K562 (cell line): ENCODE data around the gene CYB5RL. TPM values are rescaled to one million over a fixed set of nuclear protein-coding genes. Genes with fewer than 3 reads are reported as not detected.
A peak's percentile ranks its signal among the peaks of the same experiment; 100 is the strongest.

Experiments used
- CC2D1A ChIP-seq: fragments of 450-650 bp; IDR thresholded peaks from 2 replicates; pipeline ENCODE4 v1.6.1; 2017; ENCODE audit warnings: mild to moderate bottlenecking
- CCAR2 ChIP-seq: fragments of 200-400 bp; formaldehyde crosslinking; IDR thresholded peaks from 2 replicates; pipeline ENCODE4 v1.6.1; 2017; ENCODE audit warnings: mild to moderate bottlenecking, low read depth, low read length
- CEBPG ChIP-seq, 3 experiments: fragments of 200-800 bp in 1 of 3; sonication (Bioruptor generic) in 1 of 3; sonication (generic) in 1 of 3; formaldehyde crosslinking in 1 of 3; IDR thresholded peaks in 2 of 3; conservative IDR thresholded peaks in 1 of 3; 2 replicates each; pipeline versions ENCODE4 v1.6.1 to v1.8.0; 2016 to 2022; ENCODE audit warnings: missing compliant biosample characterization in 2 of 3, missing genetic modification characterization in 2 of 3, mild to moderate bottlenecking in 1 of 3, missing genetic modification reagents in 1 of 3
- FUS ChIP-seq: fragments of 200-400 bp; formaldehyde crosslinking; optimal IDR thresholded peaks from 2 replicates; pipeline ENCODE3; 2017; ENCODE audit warnings: low read depth, low read length
- GTF2A2 ChIP-seq: IDR thresholded peaks from 2 replicates; pipeline ENCODE4 v1.6.1; 2016; ENCODE audit warnings: mild to moderate bottlenecking, missing genetic modification characterization, missing compliant biosample characterization
- NFATC3 ChIP-seq: fragments of 450-650 bp; IDR thresholded peaks from 2 replicates; pipeline ENCODE4 v1.6.1; 2017; ENCODE audit warnings: mild to moderate bottlenecking
- SMAD4 ChIP-seq: fragments of 250-450 bp; sonication (Bioruptor Pico); conservative IDR thresholded peaks from 2 replicates; pipeline ENCODE4 v1.8.0; 2021; ENCODE audit warnings: inconsistent platforms, mild to moderate bottlenecking, moderate library complexity
- TCF3 ChIP-seq: sonication (generic); formaldehyde crosslinking; IDR thresholded peaks from 2 replicates; pipeline ENCODE4 v1.4.0; 2020; ENCODE audit warnings: mild to moderate bottlenecking, missing genetic modification reagents
- ZNF165 ChIP-seq: fragments of 250-450 bp; sonication (Bioruptor Pico); IDR thresholded peaks from 2 replicates; pipeline ENCODE4 v1.4.0; 2020; ENCODE audit warnings: borderline replicate concordance
- ZNF766 ChIP-seq: fragments of 200-800 bp; sonication (Bioruptor generic); conservative IDR thresholded peaks from 2 replicates; pipeline ENCODE4 v1.6.1; 2016; ENCODE audit warnings: missing genetic modification characterization, missing compliant biosample characterization
- polyA plus RNA-seq, 8 experiments: library from polyadenylated mRNA; depleted of rRNA in 4 of 8; stranded (reverse) in 5 of 8; unstranded in 3 of 8; fragments of >200 nt; fragmentation: Nextera tagmentation in 2 of 8; fragmentation: Illumina TruSeq in 1 of 8; extraction: Ambion mirVana in 2 of 8; extraction: Trizol in 1 of 8; gene quantifications; 2 replicates each; pipeline versions ENCODE4 v1.2.1 to v1.2.3, GENCODE V29; 2011 to 2014; ENCODE audit warnings: inconsistent platforms in 1 of 8, missing spikeins in 1 of 8
- total RNA-seq, 7 experiments: library from RNA; depleted of rRNA in 6 of 7; stranded (reverse); fragments of >200 nt in 6 of 7; fragmentation: Illumina TruSeq in 2 of 7; extraction: Trizol in 2 of 7; gene quantifications; 2 replicates each; pipeline versions ENCODE4 v1.2.1 to v1.2.3, GENCODE V29; 2011 to 2021; ENCODE audit warnings: low replicate concordance in 1 of 7
- TF ChIP-seq, protein P1 (sequence below): IDR thresholded peaks from 2 replicates; pipeline ENCODE4 v1.6.1; 2012; ENCODE audit warnings: low read depth, low read length, improper control_type of control experiment, borderline replicate concordance
- TF ChIP-seq, protein P2 (sequence below): fragments of 250-450 bp; sonication (Bioruptor Pico); IDR thresholded peaks from 2 replicates; pipeline ENCODE4 v1.6.1; 2021; ENCODE audit warnings: mild to moderate bottlenecking
- TF ChIP-seq, protein P3 (sequence below), 2 experiments: fragments of 250-450 bp in 1 of 2; fragments of 450-650 bp in 1 of 2; sonication (Bioruptor Pico) in 1 of 2; IDR thresholded peaks; 2 replicates each; pipeline versions ENCODE4 v1.6.1 to v1.8.0; 2016 to 2021; ENCODE audit warnings: mild to moderate bottlenecking in 2 of 2, moderate library complexity in 2 of 2, missing compliant biosample characterization in 1 of 2, missing genetic modification characterization in 1 of 2
- TF ChIP-seq, protein P4 (sequence below): fragments of 450-650 bp; IDR thresholded peaks from 2 replicates; pipeline ENCODE4 v1.7.0; 2016; ENCODE audit warnings: borderline replicate concordance

Gene CYB5RL
- total and polyA plus RNA-seq, 9 of the 15 experiments (the other 6 are each of a cell fraction or from before 2014, with no cell fraction given), result 7.9 to 18.0 (median 11.2) TPM

DNA sequence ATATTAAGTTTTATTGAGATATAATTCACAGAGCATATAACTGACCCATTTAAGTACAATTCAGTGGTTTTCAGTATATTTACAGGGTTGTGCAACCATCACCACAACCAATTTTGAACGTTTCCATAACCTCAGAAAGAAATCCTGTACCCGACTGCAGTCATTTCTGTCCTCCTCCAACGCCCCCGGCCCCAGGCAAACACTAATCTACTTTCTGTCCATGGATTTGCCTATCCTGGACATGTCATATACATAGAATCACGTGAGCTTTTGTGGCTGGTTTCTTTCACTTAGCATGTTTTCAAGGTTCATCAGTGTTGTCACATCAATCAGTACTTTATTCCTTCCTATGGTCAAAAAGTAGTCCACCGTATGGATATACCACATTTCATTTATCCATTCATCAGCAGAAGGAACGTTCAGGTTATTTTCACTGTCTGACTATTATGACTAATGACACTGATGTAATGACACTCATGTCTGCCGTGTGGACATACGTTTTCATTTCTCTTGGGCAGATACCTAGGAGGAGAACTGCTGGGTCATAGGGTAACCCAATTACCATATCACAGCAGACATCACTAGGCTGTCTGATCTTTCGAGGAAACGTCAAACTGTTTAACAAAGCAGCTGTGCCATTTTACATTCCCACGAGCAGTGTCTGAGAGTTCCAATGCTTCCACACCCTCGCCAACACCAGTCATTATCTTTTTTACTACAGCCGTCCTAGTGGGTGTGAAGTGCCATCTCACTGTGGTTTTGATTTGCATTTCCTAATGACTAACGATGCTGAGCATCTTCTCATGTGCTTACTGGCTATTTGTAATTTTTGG lies 30.9 kb upstream of the CYB5RL start (continued):
- TF ChIP-seq, protein P1, sequence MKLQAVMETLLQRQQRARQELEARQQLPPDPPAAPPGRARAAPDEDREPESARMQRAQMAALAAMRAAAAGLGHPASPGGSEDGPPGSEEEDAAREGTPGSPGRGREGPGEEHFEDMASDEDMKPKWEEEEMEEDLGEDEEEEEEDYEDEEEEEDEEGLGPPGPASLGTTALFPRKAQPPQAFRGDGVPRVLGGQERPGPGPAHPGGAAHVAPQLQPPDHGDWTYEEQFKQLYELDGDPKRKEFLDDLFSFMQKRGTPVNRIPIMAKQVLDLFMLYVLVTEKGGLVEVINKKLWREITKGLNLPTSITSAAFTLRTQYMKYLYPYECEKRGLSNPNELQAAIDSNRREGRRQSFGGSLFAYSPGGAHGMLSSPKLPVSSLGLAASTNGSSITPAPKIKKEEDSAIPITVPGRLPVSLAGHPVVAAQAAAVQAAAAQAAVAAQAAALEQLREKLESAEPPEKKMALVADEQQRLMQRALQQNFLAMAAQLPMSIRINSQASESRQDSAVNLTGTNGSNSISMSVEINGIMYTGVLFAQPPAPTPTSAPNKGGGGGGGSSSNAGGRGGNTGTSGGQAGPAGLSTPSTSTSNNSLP, result no peak
- TF ChIP-seq SMAD4 (CRISPR knock-in tag), result 0 out of 2 replicates have a peak, but pooled peaks have one; percentile 19
- TF ChIP-seq, protein P2, sequence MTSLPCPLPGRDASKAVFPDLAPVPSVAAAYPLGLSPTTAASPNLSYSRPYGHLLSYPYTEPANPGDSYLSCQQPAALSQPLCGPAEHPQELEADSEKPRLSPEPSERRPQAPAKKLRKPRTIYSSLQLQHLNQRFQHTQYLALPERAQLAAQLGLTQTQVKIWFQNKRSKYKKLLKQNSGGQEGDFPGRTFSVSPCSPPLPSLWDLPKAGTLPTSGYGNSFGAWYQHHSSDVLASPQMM (CRISPR knock-in tag), result no peak
- TF ChIP-seq CEBPG (CRISPR knock-in tag; IDR thresholded peaks at IDR 0.05), result no peak
- TF ChIP-seq CEBPG (tag; conservative IDR thresholded peaks at IDR 0.05 in 1 of 2, IDR thresholded peaks at IDR 0.05 in 1 of 2), result peak in 1 of 2 experiments; percentile 37; a peak in 2 of 4 replicates
- no peak for TF ChIP-seq NFATC3
- TF ChIP-seq, protein P3, sequence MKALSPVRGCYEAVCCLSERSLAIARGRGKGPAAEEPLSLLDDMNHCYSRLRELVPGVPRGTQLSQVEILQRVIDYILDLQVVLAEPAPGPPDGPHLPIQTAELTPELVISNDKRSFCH (CRISPR knock-in tag; IDR thresholded peaks at IDR 0.05), result no peak
- TF ChIP-seq, protein P3 (tag; IDR thresholded peaks at IDR 0.05), result no peak
- no peak for TF ChIP-seq CC2D1A
- no peak for TF ChIP-seq ZNF165
- no peak for TF ChIP-seq TCF3 (CRISPR knock-in tag)
- 0 out of 2 replicates have a peak, but pooled peaks have one; percentile 13 for TF ChIP-seq ZNF766
- no peak for TF ChIP-seq FUS
- TF ChIP-seq, protein P4, sequence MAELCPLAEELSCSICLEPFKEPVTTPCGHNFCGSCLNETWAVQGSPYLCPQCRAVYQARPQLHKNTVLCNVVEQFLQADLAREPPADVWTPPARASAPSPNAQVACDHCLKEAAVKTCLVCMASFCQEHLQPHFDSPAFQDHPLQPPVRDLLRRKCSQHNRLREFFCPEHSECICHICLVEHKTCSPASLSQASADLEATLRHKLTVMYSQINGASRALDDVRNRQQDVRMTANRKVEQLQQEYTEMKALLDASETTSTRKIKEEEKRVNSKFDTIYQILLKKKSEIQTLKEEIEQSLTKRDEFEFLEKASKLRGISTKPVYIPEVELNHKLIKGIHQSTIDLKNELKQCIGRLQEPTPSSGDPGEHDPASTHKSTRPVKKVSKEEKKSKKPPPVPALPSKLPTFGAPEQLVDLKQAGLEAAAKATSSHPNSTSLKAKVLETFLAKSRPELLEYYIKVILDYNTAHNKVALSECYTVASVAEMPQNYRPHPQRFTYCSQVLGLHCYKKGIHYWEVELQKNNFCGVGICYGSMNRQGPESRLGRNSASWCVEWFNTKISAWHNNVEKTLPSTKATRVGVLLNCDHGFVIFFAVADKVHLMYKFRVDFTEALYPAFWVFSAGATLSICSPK, result no peak
- no peak for TF ChIP-seq CCAR2
- TF ChIP-seq GTF2A2 (tag), result no peak
